LNCaP clone FGC (cell line): ENCODE data around the gene SMTNL2.

Source experiments
- DNase-seq: peaks from one replicate; pipeline ENCODE4 v3.0.0-alpha.2; 2011; ENCODE audit warnings: low read depth
- H3K4me3 ChIP-seq: 2 replicates; pipeline ENCODE4 v1.5.1; 2011; ENCODE audit warnings: mild to moderate bottlenecking, low read depth, low read length, control low read depth
- TF ChIP-seq, protein P1 (sequence below): IDR thresholded peaks from 2 replicates; pipeline ENCODE4 v1.5.1; 2012; ENCODE audit warnings: mild to moderate bottlenecking; ENCODE audit not compliant: control insufficient read depth, insufficient read depth; ENCODE audit errors: extremely low read depth

The SMTNL2 gene

DNA sequence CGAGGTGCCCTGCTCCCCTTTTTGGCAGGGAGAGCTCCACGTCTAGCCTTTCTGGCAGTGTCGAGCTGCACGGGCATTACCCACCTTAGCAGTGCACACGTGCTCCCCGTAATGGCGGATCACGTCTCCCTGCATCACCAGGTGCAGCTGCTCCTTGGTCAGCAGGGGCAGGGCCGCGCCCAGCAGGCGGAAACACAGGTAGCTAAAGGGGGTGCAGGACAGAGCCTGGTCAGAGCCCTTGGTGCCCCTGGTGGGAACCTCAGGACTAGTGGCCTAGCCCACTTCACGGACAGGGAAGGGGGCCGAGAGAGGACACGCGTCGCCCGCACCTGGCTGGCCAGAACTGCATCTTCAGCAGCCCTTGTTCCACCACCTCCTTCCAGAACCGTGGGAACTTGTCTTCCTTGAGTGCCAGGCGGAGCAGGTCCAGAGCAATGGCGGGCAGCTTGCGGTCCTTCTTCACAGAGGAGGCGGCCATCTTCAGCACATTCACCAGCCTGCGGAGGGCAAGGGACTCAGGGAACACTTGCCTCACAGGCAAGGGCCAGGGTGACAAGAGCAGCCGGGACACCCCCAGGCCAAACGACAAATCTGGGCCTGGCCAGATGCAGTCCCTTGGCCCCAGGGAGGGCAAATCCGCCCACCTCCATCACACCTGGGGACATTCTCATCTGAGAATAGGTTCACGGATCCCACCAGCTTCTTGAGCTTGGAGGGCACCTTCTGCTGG, 32.4 kb upstream of the SMTNL2 start:
- TF ChIP-seq, protein P1, sequence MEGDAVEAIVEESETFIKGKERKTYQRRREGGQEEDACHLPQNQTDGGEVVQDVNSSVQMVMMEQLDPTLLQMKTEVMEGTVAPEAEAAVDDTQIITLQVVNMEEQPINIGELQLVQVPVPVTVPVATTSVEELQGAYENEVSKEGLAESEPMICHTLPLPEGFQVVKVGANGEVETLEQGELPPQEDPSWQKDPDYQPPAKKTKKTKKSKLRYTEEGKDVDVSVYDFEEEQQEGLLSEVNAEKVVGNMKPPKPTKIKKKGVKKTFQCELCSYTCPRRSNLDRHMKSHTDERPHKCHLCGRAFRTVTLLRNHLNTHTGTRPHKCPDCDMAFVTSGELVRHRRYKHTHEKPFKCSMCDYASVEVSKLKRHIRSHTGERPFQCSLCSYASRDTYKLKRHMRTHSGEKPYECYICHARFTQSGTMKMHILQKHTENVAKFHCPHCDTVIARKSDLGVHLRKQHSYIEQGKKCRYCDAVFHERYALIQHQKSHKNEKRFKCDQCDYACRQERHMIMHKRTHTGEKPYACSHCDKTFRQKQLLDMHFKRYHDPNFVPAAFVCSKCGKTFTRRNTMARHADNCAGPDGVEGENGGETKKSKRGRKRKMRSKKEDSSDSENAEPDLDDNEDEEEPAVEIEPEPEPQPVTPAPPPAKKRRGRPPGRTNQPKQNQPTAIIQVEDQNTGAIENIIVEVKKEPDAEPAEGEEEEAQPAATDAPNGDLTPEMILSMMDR, result no peak
- no peak overlapping the region for H3K4me3 ChIP-seq
- no peak for DNase-seq

DNA sequence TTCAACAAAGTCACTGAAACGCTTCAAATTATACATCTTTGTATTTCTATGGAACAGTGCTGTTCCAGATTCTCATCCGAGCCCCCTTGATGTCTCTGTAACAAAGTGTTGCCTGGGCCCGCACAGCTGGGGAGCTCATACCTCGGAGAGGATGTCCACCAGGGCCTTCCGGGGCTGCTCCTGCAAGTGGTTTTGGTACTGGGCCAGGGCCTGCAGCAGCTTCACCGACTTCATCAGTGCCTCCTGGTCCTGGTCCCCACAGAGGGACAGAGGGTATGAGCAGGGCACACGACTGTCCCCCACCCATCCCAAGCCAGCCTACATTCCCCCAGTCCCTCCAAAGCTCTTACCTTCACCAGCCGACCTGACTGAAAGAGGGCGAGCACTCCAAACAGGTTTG, 30.7 kb upstream of the SMTNL2 start:
- peak overlapping the region; percentile 99 for H3K4me3 ChIP-seq
- no peak for DNase-seq
- TF ChIP-seq, protein P1, result no peak

DNA sequence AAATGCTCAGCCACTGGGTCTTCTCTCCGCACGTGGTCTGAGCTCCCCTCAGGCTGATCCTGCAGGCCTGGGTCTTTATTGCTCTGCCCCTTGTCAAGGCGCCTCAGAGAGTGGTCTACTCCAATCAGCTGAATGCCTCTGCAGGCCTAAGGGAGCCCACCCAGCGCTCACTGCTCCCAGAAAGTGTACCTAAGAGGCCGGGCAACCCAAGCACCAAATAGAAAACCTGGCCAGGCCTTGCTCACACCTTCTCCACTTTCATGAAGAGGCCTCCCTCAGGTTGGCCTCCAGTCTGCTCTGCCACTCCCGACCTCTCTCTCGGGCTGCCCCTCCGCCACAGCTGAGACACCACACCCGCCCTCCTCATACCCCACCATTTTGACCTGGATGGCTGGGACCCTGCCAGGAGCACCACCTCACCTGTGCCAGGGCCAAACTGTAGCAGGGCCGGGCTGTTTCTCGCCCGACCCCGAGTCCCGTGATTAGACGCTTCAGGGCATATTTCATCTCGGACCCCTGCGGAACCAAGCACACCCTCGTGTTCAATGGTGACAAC, 29.8 kb upstream of the SMTNL2 start:
- TF ChIP-seq, protein P1, result no peak
- DNase-seq, result no peak
- peak overlapping the region; percentile 99 for H3K4me3 ChIP-seq

DNA sequence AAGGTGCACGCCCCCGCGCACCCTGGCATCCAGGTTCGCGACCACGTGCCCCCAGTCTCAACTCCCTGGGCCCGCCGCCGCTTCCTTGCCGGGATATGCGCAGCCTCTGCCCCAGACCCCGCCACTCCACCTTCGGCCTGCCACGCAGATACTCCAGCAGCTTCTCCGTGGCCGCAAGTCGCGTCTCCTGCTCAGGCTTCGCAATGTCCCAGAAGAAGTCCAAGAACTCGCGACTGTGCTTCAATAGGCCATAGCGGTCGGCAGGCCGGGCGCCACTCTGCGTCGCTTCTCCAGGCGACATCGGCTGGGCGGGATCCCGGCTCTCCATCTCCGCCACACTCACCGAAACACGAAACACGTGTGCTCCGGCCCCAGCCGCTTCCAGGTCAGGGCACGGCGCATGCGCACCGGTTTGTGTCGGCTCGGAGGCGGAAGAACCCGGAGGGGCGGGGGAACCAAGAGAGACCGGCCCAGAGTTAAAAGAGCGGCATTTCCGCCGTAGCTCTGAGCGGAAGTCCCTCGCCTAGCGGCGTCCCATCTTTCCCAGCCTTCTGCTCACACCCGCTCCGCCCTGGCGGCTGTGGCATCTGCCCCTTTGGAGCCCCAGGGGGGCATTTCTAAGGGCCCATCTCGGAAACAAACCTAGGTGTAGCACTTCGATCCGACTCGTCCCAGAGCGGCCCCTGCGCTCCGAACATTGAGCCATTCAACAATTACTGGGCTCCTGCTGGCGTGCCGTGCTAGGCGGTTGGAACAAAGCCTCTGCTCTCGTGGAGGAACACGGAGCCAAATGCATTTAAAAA, 29.1 kb upstream of the SMTNL2 start, which contains the start of gene MYBBP1A:
TSS of gene MYBBP1A (minus strand) at position 388 of the 803 bp plus-strand sequence. CDS start at position 328, 60 bp downstream.
- TF ChIP-seq, protein P1, result no peak
- DNase-seq, result peak; percentile 87
- peak within 1 kb of the TSS; percentile 99 for H3K4me3 ChIP-seq

DNA sequence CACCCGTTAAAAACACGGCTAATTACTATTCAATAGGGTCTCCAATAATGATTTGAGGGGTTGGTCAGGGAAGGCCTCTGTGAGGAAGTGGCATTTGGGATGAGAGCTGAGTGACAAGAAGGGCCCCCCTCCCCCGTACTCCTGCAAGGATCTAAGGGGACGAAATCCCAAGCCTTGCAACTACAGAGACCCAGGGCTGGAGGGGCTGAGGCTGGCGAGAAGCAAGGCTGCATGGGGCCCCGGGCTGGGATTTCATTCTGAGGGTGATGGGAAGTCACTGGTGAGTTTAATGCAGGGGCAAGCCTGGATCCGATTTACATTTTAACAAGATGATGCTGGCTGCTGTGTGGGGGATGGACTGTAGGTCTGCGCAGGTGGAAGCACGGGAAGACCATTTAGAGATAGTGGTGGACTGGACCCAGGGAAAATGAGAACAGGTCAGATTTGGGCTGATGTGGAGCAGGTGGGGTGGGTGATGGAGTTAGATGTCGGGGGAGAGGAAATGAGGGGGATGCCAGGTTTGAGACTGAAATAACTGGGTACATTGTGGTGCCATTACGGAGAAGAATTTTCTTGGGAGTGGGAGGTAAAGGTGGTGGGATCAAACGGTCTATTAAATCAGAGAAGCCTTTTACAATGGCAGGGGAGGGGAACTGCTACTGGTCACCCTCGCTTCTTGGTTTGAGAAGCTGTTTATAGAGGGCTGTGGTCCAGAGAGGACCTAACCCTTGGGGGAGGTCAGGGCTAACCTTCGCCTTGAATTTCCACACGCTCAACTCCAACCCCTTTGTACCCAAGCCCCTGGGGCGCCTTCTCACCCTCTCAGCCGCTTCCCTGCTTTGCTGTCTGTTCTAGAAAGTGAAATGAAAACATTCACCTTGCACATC, 28.2 kb upstream of the SMTNL2 start:
- no peak for DNase-seq
- peak overlapping the region; percentile 99 for H3K4me3 ChIP-seq
- TF ChIP-seq, protein P1, result no peak

DNA sequence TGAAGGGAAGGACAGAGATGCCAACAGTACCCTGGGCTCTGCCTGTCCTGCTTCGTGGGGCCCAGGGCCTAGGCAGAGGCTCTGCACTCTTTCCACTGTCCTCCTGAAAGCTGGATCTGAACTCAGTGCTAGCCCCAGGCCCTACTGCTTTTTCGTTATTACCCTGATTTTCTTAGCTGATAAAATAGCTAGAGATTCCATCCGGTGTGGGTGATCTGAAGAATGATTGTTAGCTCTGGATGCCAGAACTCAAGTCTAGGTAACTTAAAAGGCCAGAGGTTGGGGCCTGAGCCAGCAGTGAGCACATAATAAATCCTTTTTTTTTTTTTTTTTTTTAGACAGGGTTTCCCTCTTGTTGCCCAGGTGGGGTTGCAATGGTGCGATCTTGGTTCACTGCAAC, 27.3 kb upstream of the SMTNL2 start:
- H3K4me3 ChIP-seq, result no peak overlapping the region
- TF ChIP-seq, protein P1, result no peak
- DNase-seq, result no peak
